GM12801 (cell line): ENCODE results near the gene RAD51B.

Experiments
- CTCF ChIP-seq: IDR thresholded peaks from one replicate; pipeline ENCODE4 v1.5.1; 2011; ENCODE audit warnings: control low read depth; ENCODE audit not compliant: insufficient read length; ENCODE audit errors: extremely low read depth

The RAD51B gene

GRCh38 chr14:68333262-68333661 is 513.7 kb downstream of the RAD51B start:
- TF ChIP-seq CTCF: no peak

DNA sequence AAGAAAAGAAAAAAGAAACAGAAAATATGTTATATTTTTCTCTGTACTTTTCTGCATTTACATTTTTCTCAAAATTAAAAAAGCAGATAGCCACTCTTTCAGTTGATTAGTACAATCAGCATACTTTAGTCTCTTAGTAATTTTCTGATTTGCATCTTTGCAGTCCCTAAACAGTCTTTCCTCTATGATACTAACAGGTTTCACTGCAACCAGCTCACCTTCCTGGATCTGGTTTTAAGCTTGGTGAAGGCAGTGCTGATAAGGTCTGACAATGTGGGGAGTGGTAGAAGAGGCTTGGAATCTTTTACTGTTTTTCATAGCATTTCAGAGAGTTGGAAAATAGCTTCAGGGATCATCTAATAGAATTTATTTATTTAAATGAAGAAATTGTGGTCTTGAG is 515.7 kb downstream of the RAD51B start:
- no peak for TF ChIP-seq CTCF

DNA sequence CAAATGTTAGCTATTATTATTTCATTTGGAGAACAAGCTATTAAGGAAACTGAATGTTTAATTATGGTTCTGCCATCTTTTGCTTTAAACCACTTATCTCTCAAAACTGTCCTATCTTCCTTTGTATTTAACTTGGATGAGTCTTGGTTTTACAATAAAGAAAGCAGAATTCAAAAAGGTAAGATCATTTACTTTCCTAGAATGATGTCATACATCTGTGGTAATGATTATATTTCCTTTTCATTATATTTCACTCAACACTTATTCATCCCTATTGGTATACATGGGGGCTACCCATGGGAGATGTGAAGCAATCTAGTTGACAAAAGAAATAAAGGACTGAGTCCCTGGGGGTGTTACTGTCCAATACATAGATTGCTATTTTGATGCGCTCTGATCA is 516.6 kb downstream of the RAD51B start:
- no peak for TF ChIP-seq CTCF

DNA sequence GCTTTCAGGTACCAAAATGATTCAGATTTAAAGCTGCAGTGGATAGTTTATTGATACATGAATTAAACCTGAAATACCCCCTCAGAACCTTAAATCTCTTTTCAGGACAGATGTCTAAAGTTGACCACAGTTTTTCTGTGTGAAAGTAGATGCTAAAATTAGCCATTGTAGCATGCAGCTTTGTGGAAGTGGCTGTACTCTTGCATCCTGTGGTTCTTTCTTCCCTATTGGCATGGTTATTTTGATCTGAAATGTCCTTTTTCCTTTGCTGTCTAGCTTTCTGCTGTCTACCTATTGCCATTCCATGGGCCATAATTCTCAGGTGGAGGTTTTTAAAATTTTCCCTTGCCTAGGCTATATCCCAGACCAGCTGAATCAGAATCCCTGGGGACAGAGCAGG is 517.7 kb downstream of the RAD51B start:
- TF ChIP-seq CTCF: no peak

- TF ChIP-seq CTCF: no peak
Observed at GRCh38 chr14:68340262-68340661, 520.7 kb downstream of the RAD51B start.

DNA sequence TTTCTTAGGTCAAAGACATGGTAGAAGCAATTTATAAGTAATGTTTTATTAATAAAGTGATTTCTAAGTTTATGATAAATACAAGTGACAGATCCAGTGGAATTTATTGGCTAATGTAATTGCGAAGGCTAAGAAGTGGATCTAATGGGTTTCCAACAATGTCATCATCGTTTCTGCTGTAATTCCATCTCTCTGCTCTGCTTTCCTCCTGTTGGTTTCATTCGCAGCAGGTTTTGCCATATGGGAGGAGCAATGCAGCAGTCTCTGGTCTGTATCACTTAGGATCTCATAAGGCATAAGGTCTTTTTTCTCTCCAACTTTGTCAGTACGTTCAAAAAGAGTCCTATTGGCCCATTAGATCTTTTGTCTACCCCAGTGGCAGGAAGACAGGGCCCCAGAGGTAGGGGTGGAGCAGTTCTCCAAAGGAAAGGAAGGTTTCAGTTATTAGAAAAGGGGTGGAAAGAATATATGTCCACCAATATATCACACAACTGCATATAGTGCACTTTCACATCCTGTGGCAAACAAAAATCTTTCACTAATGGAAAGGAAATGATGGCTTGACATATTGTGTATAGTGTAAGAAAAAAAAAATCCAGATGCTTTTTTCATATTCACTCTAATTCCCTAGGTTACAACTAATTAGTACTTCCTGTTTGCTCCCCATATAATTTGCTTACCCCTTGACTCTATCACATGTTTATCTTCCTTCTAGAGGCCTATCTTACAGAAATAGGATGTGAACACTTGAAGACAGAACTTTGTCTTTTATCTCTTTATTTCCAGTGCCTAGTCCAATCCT is 522.0 kb downstream of the RAD51B start:
- TF ChIP-seq CTCF: no peak

DNA sequence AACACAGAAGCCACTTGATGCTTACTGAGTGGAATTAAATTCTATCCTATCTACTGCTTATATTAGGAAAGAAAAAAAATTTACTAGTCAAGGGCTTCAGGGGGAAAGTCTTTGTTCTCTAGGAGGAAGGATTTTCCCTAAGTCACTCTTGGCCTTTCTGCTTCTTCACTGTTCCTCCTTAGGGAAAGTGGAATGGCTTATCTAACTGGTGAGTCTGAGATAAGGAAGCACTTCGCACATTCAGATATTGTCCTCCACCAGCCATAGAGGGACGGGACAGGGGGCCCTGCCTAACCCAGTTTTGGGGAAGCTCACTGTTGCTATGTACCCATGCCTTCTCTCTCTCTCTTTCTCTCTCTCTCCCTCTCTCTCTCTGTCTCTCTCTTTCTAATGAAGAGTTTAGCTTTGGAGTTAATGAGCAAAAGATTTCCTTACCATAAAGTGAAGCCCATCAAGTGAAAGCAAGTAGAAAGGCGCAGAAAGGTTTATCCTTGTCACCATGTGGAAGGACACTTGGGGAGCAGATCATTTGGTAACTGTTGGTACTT is 522.7 kb downstream of the RAD51B start:
- TF ChIP-seq CTCF: no peak
